ENCODE measurements around the gene PPP1R12A.

DNA sequence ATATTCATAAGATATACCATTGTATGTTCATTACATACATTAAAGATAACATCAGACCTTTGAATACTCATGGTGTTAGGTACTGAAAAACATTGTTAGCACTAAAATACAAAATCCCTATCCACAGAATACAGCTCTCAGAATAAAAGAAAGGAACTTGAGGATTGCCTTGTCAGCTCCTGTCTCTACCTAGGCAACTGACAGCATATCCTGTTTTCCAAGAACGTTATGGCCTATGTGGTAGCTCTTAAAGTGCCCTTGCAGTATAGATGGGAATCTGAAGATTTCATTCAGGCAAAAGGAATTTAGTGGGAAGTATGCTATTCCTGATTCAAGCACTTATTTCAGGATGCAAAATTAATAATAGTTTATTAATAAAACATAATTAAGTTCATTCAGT, 1.8 kb upstream of the PPP1R12A start:
- TF ChIP-seq, protein P1, sequence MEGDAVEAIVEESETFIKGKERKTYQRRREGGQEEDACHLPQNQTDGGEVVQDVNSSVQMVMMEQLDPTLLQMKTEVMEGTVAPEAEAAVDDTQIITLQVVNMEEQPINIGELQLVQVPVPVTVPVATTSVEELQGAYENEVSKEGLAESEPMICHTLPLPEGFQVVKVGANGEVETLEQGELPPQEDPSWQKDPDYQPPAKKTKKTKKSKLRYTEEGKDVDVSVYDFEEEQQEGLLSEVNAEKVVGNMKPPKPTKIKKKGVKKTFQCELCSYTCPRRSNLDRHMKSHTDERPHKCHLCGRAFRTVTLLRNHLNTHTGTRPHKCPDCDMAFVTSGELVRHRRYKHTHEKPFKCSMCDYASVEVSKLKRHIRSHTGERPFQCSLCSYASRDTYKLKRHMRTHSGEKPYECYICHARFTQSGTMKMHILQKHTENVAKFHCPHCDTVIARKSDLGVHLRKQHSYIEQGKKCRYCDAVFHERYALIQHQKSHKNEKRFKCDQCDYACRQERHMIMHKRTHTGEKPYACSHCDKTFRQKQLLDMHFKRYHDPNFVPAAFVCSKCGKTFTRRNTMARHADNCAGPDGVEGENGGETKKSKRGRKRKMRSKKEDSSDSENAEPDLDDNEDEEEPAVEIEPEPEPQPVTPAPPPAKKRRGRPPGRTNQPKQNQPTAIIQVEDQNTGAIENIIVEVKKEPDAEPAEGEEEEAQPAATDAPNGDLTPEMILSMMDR (tag by site-specific recombination; IDR thresholded peaks at IDR 0.05) = no peak
- TF ChIP-seq ZNF768 (tag by site-specific recombination; IDR thresholded peaks at IDR 0.05) (no peak), ZNF138 (tag by site-specific recombination; IDR thresholded peaks at IDR 0.05; ENCODE audit: borderline replicate concordance) (no peak), YY1 (tag by site-specific recombination; IDR thresholded peaks at IDR 0.05) (no peak), ZBTB21 (tag by site-specific recombination; IDR thresholded peaks at IDR 0.05) (no peak), RBAK (tag by site-specific recombination; IDR thresholded peaks at IDR 0.05) (no peak), ZNF48 (tag by site-specific recombination; IDR thresholded peaks at IDR 0.05) (no peak), PRDM1 (tag by site-specific recombination; IDR thresholded peaks at IDR 0.05) (no peak)
- TF ChIP-seq, protein P2, sequence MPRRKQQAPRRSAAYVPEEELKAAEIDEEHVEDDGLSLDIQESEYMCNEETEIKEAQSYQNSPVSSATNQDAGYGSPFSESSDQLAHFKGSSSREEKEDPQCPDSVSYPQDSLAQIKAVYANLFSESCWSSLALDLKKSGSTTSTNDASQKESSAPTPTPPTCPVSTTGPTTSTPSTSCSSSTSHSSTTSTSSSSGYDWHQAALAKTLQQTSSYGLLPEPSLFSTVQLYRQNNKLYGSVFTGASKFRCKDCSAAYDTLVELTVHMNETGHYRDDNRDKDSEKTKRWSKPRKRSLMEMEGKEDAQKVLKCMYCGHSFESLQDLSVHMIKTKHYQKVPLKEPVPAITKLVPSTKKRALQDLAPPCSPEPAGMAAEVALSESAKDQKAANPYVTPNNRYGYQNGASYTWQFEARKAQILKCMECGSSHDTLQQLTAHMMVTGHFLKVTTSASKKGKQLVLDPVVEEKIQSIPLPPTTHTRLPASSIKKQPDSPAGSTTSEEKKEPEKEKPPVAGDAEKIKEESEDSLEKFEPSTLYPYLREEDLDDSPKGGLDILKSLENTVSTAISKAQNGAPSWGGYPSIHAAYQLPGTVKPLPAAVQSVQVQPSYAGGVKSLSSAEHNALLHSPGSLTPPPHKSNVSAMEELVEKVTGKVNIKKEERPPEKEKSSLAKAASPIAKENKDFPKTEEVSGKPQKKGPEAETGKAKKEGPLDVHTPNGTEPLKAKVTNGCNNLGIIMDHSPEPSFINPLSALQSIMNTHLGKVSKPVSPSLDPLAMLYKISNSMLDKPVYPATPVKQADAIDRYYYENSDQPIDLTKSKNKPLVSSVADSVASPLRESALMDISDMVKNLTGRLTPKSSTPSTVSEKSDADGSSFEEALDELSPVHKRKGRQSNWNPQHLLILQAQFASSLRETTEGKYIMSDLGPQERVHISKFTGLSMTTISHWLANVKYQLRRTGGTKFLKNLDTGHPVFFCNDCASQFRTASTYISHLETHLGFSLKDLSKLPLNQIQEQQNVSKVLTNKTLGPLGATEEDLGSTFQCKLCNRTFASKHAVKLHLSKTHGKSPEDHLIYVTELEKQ (tag by site-specific recombination; IDR thresholded peaks at IDR 0.05; ENCODE audit: borderline replicate concordance) = no peak
- TF ChIP-seq, protein P3, sequence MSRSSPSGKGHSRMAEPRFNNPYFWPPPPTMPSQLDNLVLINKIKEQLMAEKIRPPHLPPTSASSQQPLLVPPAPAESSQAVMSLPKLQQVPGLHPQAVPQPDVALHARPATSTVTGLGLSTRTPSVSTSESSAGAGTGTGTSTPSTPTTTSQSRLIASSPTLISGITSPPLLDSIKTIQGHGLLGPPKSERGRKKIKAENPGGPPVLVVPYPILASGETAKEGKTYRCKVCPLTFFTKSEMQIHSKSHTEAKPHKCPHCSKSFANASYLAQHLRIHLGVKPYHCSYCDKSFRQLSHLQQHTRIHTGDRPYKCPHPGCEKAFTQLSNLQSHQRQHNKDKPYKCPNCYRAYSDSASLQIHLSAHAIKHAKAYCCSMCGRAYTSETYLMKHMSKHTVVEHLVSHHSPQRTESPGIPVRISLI (tag by site-specific recombination; IDR thresholded peaks at IDR 0.05) = no peak
